WTC11 (cell line): ENCODE measurements around the gene SSH3.

ENCODE experiments used
- ESRRA ChIP-seq: sonication (generic); formaldehyde crosslinking; IDR thresholded peaks from 2 replicates; pipeline ENCODE4 v1.8.1; 2022; ENCODE audit warnings: mild to moderate bottlenecking, missing genetic modification reagents, borderline replicate concordance
- RELA ChIP-seq: sonication (generic); formaldehyde crosslinking; IDR thresholded peaks from 2 replicates; pipeline ENCODE4 v1.8.1; 2022; ENCODE audit warnings: missing genetic modification reagents, mild to moderate bottlenecking, borderline replicate concordance
- TEAD1 ChIP-seq: sonication (generic); formaldehyde crosslinking; IDR thresholded peaks from 2 replicates; pipeline ENCODE4 v1.8.0; 2022; ENCODE audit warnings: mild to moderate bottlenecking, missing genetic modification reagents
- TEAD4 ChIP-seq: sonication (generic); formaldehyde crosslinking; IDR thresholded peaks from 2 replicates; pipeline ENCODE4 v1.8.0; 2022; ENCODE audit warnings: mild to moderate bottlenecking, missing genetic modification reagents
- TP53 ChIP-seq: sonication (generic); formaldehyde crosslinking; IDR thresholded peaks from 2 replicates; pipeline ENCODE4 v1.8.1; 2023; ENCODE audit warnings: mild to moderate bottlenecking, missing genetic modification reagents
- TF ChIP-seq, protein P1 (sequence below): sonication (generic); formaldehyde crosslinking; IDR thresholded peaks from 2 replicates; pipeline ENCODE4 v1.8.1; 2022; ENCODE audit warnings: mild to moderate bottlenecking, moderate library complexity, missing genetic modification reagents
- TF ChIP-seq, protein P2 (sequence below): sonication (generic); formaldehyde crosslinking; IDR thresholded peaks from 2 replicates; pipeline ENCODE4 v1.8.1; 2022; ENCODE audit warnings: mild to moderate bottlenecking, missing genetic modification reagents, moderate library complexity, borderline replicate concordance
- TF ChIP-seq, protein P3 (sequence below): sonication (generic); formaldehyde crosslinking; conservative IDR thresholded peaks from 2 replicates; pipeline ENCODE4 v1.8.1; 2023; ENCODE audit warnings: mild to moderate bottlenecking, low read depth, missing genetic modification reagents, moderate library complexity
- TF ChIP-seq, protein P4 (sequence below): fragments of 200-600 bp; IDR thresholded peaks from 2 replicates; pipeline ENCODE4 v1.8.0; 2022; ENCODE audit warnings: antibody characterized with exemption
- TF ChIP-seq, protein P5 (sequence below): fragments of 250-450 bp; sonication (Bioruptor Pico); IDR thresholded peaks from 2 replicates; pipeline ENCODE4 v1.9.0; 2021; ENCODE audit warnings: moderate library complexity, mild to moderate bottlenecking, inconsistent platforms, borderline replicate concordance

DNA sequence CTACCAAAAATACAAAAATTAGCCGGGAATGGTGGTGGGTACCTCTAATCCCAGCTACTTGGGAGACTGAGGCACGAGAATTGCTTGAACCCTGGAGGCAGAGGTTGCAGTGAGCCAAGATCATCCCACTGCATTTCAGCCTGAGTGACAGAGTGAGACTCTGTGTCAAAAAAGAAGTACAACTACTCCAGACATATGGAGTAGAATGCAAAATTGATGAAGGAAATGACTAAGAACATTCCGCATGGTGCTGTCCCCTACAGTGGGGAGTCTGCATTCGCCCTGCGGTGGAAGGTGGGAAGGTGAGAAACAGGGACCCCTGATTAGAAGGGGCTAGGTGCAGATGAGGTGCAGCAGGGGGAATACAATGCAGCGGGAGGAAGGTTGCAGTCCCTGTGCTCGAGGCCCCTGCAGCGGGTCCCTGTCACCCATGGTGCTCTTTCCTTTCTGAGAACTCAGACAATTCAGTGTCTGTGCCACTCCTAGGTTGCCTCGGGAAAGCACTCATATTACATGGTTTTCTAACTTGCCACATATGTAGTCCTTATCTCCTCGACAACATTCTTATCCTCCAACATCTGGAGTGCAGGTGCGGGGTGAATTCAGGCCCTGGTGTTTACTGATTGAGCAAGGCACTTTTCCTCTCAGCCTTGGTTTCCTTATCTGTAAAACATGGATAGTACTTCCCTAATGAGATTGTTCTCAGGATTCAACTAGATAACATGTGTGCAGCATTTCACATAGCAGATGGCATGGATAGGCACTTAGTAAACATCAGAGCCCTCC, 44.8 kb downstream of the SSH3 start:
- TF ChIP-seq RELA (CRISPR knock-in tag) (no peak), TP53 (no peak), TEAD1 (CRISPR knock-in tag) (no peak), ESRRA (CRISPR knock-in tag) (no peak), TEAD4 (CRISPR knock-in tag) (no peak)
- TF ChIP-seq, protein P1, sequence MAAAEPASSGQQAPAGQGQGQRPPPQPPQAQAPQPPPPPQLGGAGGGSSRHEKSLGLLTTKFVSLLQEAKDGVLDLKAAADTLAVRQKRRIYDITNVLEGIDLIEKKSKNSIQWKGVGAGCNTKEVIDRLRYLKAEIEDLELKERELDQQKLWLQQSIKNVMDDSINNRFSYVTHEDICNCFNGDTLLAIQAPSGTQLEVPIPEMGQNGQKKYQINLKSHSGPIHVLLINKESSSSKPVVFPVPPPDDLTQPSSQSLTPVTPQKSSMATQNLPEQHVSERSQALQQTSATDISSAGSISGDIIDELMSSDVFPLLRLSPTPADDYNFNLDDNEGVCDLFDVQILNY (CRISPR knock-in tag), result no peak
- TF ChIP-seq, protein P2, sequence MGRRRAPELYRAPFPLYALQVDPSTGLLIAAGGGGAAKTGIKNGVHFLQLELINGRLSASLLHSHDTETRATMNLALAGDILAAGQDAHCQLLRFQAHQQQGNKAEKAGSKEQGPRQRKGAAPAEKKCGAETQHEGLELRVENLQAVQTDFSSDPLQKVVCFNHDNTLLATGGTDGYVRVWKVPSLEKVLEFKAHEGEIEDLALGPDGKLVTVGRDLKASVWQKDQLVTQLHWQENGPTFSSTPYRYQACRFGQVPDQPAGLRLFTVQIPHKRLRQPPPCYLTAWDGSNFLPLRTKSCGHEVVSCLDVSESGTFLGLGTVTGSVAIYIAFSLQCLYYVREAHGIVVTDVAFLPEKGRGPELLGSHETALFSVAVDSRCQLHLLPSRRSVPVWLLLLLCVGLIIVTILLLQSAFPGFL (CRISPR knock-in tag), result no peak
- TF ChIP-seq, protein P3, sequence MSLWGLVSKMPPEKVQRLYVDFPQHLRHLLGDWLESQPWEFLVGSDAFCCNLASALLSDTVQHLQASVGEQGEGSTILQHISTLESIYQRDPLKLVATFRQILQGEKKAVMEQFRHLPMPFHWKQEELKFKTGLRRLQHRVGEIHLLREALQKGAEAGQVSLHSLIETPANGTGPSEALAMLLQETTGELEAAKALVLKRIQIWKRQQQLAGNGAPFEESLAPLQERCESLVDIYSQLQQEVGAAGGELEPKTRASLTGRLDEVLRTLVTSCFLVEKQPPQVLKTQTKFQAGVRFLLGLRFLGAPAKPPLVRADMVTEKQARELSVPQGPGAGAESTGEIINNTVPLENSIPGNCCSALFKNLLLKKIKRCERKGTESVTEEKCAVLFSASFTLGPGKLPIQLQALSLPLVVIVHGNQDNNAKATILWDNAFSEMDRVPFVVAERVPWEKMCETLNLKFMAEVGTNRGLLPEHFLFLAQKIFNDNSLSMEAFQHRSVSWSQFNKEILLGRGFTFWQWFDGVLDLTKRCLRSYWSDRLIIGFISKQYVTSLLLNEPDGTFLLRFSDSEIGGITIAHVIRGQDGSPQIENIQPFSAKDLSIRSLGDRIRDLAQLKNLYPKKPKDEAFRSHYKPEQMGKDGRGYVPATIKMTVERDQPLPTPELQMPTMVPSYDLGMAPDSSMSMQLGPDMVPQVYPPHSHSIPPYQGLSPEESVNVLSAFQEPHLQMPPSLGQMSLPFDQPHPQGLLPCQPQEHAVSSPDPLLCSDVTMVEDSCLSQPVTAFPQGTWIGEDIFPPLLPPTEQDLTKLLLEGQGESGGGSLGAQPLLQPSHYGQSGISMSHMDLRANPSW (CRISPR knock-in tag), result no peak
- TF ChIP-seq, protein P4, sequence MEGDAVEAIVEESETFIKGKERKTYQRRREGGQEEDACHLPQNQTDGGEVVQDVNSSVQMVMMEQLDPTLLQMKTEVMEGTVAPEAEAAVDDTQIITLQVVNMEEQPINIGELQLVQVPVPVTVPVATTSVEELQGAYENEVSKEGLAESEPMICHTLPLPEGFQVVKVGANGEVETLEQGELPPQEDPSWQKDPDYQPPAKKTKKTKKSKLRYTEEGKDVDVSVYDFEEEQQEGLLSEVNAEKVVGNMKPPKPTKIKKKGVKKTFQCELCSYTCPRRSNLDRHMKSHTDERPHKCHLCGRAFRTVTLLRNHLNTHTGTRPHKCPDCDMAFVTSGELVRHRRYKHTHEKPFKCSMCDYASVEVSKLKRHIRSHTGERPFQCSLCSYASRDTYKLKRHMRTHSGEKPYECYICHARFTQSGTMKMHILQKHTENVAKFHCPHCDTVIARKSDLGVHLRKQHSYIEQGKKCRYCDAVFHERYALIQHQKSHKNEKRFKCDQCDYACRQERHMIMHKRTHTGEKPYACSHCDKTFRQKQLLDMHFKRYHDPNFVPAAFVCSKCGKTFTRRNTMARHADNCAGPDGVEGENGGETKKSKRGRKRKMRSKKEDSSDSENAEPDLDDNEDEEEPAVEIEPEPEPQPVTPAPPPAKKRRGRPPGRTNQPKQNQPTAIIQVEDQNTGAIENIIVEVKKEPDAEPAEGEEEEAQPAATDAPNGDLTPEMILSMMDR, result no peak
- TF ChIP-seq, protein P5, sequence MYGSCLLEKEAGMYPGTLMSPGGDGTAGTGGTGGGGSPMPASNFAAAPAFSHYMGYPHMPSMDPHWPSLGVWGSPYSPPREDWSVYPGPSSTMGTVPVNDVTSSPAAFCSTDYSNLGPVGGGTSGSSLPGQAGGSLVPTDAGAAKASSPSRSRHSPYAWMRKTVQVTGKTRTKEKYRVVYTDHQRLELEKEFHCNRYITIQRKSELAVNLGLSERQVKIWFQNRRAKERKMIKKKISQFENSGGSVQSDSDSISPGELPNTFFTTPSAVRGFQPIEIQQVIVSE (CRISPR knock-in tag), result no peak
